Natural killer cell (primary cell): ENCODE results near the gene RABGAP1L. TPM values are rescaled to one million over a fixed set of nuclear protein-coding genes. Genes with fewer than 3 reads are reported as not detected.
A peak's percentile ranks its signal among the peaks of the same experiment; 100 is the strongest.

Experiments used
- ATAC-seq, 3 donors: fragments of 150-1000 bp in 2 of 3; fragments of 200-7000 bp in 1 of 3; cut with Tn5 transposase; 1 replicate in 1 of 3; 2 replicates in 2 of 3; pipeline ENCODE4 v1.10.0; 2021; ENCODE audit warnings: mild to moderate bottlenecking in 2 of 3, moderate library complexity in 2 of 3
- DNase-seq, 2 donors: peaks; one replicate each; pipeline versions ENCODE4 v3.0.0 to v3.0.0-alpha.2; 2013 to 2021; ENCODE audit warnings: mixed read lengths in 1 of 2
- H3K27ac ChIP-seq: one replicate; pipeline ENCODE4 v1.5.1; 2013; ENCODE audit warnings: mild to moderate bottlenecking, low read length
- H3K27me3 ChIP-seq: one replicate; pipeline ENCODE4 v1.6.1; 2013; ENCODE audit warnings: low read length; ENCODE audit not compliant: control insufficient read depth, insufficient read depth
- H3K36me3 ChIP-seq: one replicate; pipeline ENCODE4 v1.6.1; 2013; ENCODE audit warnings: low read length; ENCODE audit not compliant: control insufficient read depth, insufficient read depth
- H3K4me1 ChIP-seq: one replicate; pipeline ENCODE4 v1.6.1; 2013; ENCODE audit warnings: low read length; ENCODE audit not compliant: control insufficient read depth, insufficient read depth
- H3K4me3 ChIP-seq: one replicate; pipeline ENCODE4 v1.5.1; 2013; ENCODE audit warnings: low read length
- H3K9me3 ChIP-seq: one replicate; pipeline ENCODE4 v1.6.1; 2013; ENCODE audit warnings: low read length; ENCODE audit not compliant: control insufficient read depth, insufficient read depth
- H3K27ac Mint-ChIP-seq, 2 donors: one replicate each; pipeline ENCODE4 v1.8.0; 2022; ENCODE audit warnings: mild to moderate bottlenecking in 2 of 2, mixed read lengths in 2 of 2, moderate library complexity in 1 of 2
- H3K27me3 Mint-ChIP-seq, 2 donors: one replicate each; pipeline ENCODE4 v1.8.0; 2022; ENCODE audit warnings: low read depth in 2 of 2, mixed read lengths in 2 of 2
- H3K36me3 Mint-ChIP-seq: one replicate; pipeline ENCODE4 v1.8.0; 2022; ENCODE audit warnings: mixed read lengths
- H3K4me1 Mint-ChIP-seq, 2 donors: one replicate each; pipeline ENCODE4 v1.8.0; 2022; ENCODE audit warnings: mixed read lengths in 2 of 2
- H3K4me3 Mint-ChIP-seq: one replicate; pipeline ENCODE4 v1.8.0; 2022; ENCODE audit warnings: mild to moderate bottlenecking, moderate library complexity, mixed read lengths
- H3K9me3 Mint-ChIP-seq, 2 donors: one replicate each; pipeline ENCODE4 v1.8.0; 2022; ENCODE audit warnings: mixed read lengths in 2 of 2
- WGBS: methylation state at CpG from one replicate; pipeline ENCODE4 v1.1.7; 2013; ENCODE audit warnings: missing lambda C conversion rate; ENCODE audit not compliant: insufficient coverage; 5-methylcytosine and 5-hydroxymethylcytosine counted together
- intact Hi-C: fragments of 100-400 bp; cut with micrococcal nuclease; formaldehyde crosslinking; loops from one replicate; pipeline ENCODE4 v1.14.2; 2022
- total RNA-seq, 4 donors: library from RNA; stranded (reverse); fragments of 120-200 nt in 1 of 4; gene quantifications; one replicate each; pipeline versions ENCODE4 v1.2.3 to v1.2.4, GENCODE V29; 2013 to 2022
- TF ChIP-seq, protein P1 (sequence below): fragments of 200-600 bp; IDR thresholded peaks from one replicate; pipeline ENCODE4 v1.8.0; 2022; ENCODE audit warnings: antibody characterized with exemption

RABGAP1L gene
- total RNA-seq, 3 donors from 2014 or later (not counting 1 experiment from before 2014, with no cell fraction given): 145 to 168 (median 153) TPM

GRCh38 chr1:174401075-174401474, 241.8 kb downstream of the RABGAP1L start:
- H3K27me3 Mint-ChIP-seq: no peaks in the 10 kb centered on the region
- Histone ChIP-seq H3K36me3 (peaks cover 6% of the 10 kb centered on the region), H3K4me1 (peaks cover 7% of the 10 kb centered on the region), H3K4me3 (no peak overlapping the region), H3K9me3 (no peaks in the 10 kb centered on the region), H3K27ac (no peak overlapping the region), H3K27me3 (no peaks in the 10 kb centered on the region)
- TF ChIP-seq, protein P1, sequence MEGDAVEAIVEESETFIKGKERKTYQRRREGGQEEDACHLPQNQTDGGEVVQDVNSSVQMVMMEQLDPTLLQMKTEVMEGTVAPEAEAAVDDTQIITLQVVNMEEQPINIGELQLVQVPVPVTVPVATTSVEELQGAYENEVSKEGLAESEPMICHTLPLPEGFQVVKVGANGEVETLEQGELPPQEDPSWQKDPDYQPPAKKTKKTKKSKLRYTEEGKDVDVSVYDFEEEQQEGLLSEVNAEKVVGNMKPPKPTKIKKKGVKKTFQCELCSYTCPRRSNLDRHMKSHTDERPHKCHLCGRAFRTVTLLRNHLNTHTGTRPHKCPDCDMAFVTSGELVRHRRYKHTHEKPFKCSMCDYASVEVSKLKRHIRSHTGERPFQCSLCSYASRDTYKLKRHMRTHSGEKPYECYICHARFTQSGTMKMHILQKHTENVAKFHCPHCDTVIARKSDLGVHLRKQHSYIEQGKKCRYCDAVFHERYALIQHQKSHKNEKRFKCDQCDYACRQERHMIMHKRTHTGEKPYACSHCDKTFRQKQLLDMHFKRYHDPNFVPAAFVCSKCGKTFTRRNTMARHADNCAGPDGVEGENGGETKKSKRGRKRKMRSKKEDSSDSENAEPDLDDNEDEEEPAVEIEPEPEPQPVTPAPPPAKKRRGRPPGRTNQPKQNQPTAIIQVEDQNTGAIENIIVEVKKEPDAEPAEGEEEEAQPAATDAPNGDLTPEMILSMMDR: no peak
- peaks cover 6% of the 10 kb centered on the region for H3K36me3 Mint-ChIP-seq
- WGBS: 100% methylated on average over 3 of the region's 4 CpGs
- intact Hi-C loops: no loop called here
- DNase-seq: no peak
- H3K4me3 Mint-ChIP-seq: no peak overlapping the region
- no peaks in the 10 kb centered on the region for H3K9me3 Mint-ChIP-seq
- peak overlapping the region in 1 of 2 donors; percentile 26 for H3K27ac Mint-ChIP-seq
- no peak for ATAC-seq
- H3K4me1 Mint-ChIP-seq: peaks cover 23 to 24% of the 10 kb centered on the region in 2 donors

GRCh38 chr1:174405219-174405618, 245.9 kb downstream of the RABGAP1L start:
- TF ChIP-seq, protein P1: no peak

DNA sequence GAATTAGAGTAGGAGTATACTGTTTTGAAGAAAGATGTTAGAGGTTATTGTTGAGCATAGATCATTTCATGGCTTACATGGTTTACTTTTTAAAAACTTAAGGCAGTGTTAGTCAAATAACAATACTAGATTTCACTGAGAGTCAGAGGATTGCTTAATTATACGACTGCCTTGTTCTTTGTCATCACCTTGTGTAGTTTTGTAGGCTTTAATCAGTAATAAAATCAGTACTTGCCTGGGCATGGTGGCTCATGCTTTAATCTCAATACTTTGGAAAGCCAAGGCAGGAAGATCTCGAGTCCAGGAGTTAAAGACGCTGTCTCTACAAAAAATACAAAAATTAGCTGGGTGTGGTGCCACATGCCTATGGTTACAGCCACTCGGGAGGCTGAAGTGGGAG, 247.1 kb downstream of the RABGAP1L start:
- Histone ChIP-seq H3K4me3 (no peak overlapping the region), H3K36me3 (no peaks in the 10 kb centered on the region), H3K4me1 (no peaks in the 10 kb centered on the region), H3K9me3 (no peaks in the 10 kb centered on the region), H3K27me3 (no peaks in the 10 kb centered on the region), H3K27ac (no peak overlapping the region)
- H3K4me3 Mint-ChIP-seq: no peak overlapping the region
- H3K27me3 Mint-ChIP-seq: no peaks in the 10 kb centered on the region
- H3K4me1 Mint-ChIP-seq: peaks cover 34 to 35% of the 10 kb centered on the region in 2 donors
- TF ChIP-seq, protein P1: no peak
- intact Hi-C loops: no loop called here
- H3K27ac Mint-ChIP-seq: no peak overlapping the region
- H3K9me3 Mint-ChIP-seq: no peaks in the 10 kb centered on the region
- no peaks in the 10 kb centered on the region for H3K36me3 Mint-ChIP-seq
- DNase-seq (no peak), ATAC-seq (no peak)
- WGBS: 99% methylated on average over 4 of the region's 4 CpGs

More at GRCh38 chr1:174405219-174405618, 245.9 kb downstream of the RABGAP1L start:
- no peaks in the 10 kb centered on the region for H3K36me3 Mint-ChIP-seq
- Histone ChIP-seq H3K4me3 (no peak overlapping the region), H3K36me3 (no peaks in the 10 kb centered on the region), H3K27me3 (no peaks in the 10 kb centered on the region), H3K9me3 (no peaks in the 10 kb centered on the region), H3K27ac (no peak overlapping the region), H3K4me1 (no peaks in the 10 kb centered on the region)
- ATAC-seq (no peak), DNase-seq (no peak)
- intact Hi-C loops: no loop called here
- no peak overlapping the region for H3K27ac Mint-ChIP-seq
- H3K27me3 Mint-ChIP-seq: no peaks in the 10 kb centered on the region
- WGBS: no CpG with 5 or more reads among the region's 1 CpG
- no peaks in the 10 kb centered on the region for H3K9me3 Mint-ChIP-seq
- H3K4me3 Mint-ChIP-seq: no peak overlapping the region
- peaks cover 24 to 27% of the 10 kb centered on the region in 2 donors for H3K4me1 Mint-ChIP-seq

DNA sequence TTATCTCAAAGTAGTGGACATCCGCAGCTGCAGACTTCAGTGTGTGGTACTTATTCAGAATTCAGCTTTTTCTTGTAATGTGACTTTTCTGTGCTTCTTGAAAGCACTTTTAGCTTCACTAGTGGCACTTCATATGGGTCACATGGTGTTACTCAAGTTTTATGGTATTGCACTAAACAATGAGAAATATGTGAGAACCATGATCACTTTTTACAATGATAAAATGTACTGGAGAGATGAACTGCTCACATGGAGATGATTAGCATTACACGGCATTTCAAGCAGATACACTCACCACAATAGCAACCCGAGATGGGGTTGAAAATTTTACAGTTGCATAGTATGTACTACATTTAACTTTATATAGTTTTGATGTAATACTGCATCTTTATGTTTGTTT, 248.3 kb downstream of the RABGAP1L start:
- no peak overlapping the region for H3K4me3 ChIP-seq
- Mint-ChIP-seq H3K27me3 (no peaks in the 10 kb centered on the region), H3K4me3 (no peak overlapping the region), H3K36me3 (no peaks in the 10 kb centered on the region), H3K4me1 (peaks cover 39 to 44% of the 10 kb centered on the region in 2 donors), H3K27ac (no peak overlapping the region), H3K9me3 (peaks cover 0 to 3% of the 10 kb centered on the region in 2 donors)
- WGBS: 100% methylated on average over 1 of the region's 3 CpGs
- intact Hi-C loops: no loop called here
- no peaks in the 10 kb centered on the region for H3K27me3 ChIP-seq
- H3K9me3 ChIP-seq: no peaks in the 10 kb centered on the region
- H3K36me3 ChIP-seq: no peaks in the 10 kb centered on the region
- TF ChIP-seq, protein P1: no peak
- DNase-seq (no peak), ATAC-seq (no peak)
- H3K27ac ChIP-seq: no peak overlapping the region
- no peaks in the 10 kb centered on the region for H3K4me1 ChIP-seq
